Endothelial cell of umbilical vein (primary cell): ENCODE results near the gene SLC9A2. TPM values are rescaled to one million over a fixed set of nuclear protein-coding genes. Genes with fewer than 3 reads are reported as not detected.

Experiments used
- Bru-seq: library from RNA; stranded (reverse); fragments of 400-500 nt; gene quantifications from one replicate; lab custom pipeline; 2021; lab: Mats Ljungman, UMichigan
- BruChase-seq, 2 experiments: library from RNA; stranded (reverse); fragments of 400-500 nt; gene quantifications; one replicate each; lab custom pipeline; 2021; lab: Mats Ljungman, UMichigan
- BruUV-seq: library from RNA; stranded (reverse); fragments of 400-500 nt; replicated peaks from 2 replicates; lab custom pipeline; 2021; lab: Mats Ljungman, UMichigan
- CTCF ChIA-PET: fragments of 300-600, 350-600 bp; sonication (Branson Sonifier 250); formaldehyde crosslinking; loops from one replicate; lab custom pipeline; 2021; ENCODE audit warnings: antibody characterized with exemption, inconsistent platforms; lab: Charles Lee
- POLR2A ChIA-PET: fragments of 300-600, 350-600 bp; sonication (Branson Sonifier 250); formaldehyde crosslinking; loops from one replicate; lab custom pipeline; 2021; ENCODE audit warnings: antibody characterized with exemption, inconsistent platforms; lab: Charles Lee
- DNase-seq: peaks from one replicate; pipeline ENCODE4 v3.0.0-alpha.2; 2011; ENCODE audit warnings: low read depth, low spot score
- FAIRE-seq: peaks from 2 replicates; lab custom pipeline; 2011; peaks lifted over from hg19 to GRCh38; lab: Jason Lieb, UNC
- H2AFZ ChIP-seq: 2 replicates; pipeline ENCODE4 v1.6.0; 2012; ENCODE audit warnings: low read depth, low read length, control low read depth, inconsistent platforms
- H3K27ac ChIP-seq: 2 replicates; pipeline ENCODE4 v1.5.1; 2011; ENCODE audit warnings: low read depth, mild to moderate bottlenecking, control low read depth, low read length, moderate library complexity; ENCODE audit not compliant: insufficient read depth
- H3K27me3 ChIP-seq, 2 experiments: 2 replicates each; pipeline versions ENCODE4 v1.6.0 to v1.6.1; 2011; ENCODE audit warnings: low read length in 2 of 2, mixed read lengths in 1 of 2; ENCODE audit not compliant: control insufficient read depth in 2 of 2, insufficient read depth in 2 of 2
- H3K36me3 ChIP-seq, 2 experiments: 2 replicates in 1 of 2; 3 replicates in 1 of 2; pipeline ENCODE4 v1.5.1; 2011; ENCODE audit warnings: low read length in 2 of 2, mild to moderate bottlenecking in 1 of 2, moderate library complexity in 1 of 2; ENCODE audit not compliant: control insufficient read depth in 2 of 2, insufficient read depth in 2 of 2; ENCODE audit errors: extremely low read depth in 1 of 2
- H3K4me1 ChIP-seq: 3 replicates; pipeline ENCODE4 v1.5.1; 2011; ENCODE audit warnings: mild to moderate bottlenecking, low read length; ENCODE audit not compliant: control insufficient read depth, insufficient read depth; ENCODE audit errors: extremely low read depth
- H3K4me2 ChIP-seq: 2 replicates; pipeline ENCODE4 v1.6.1; 2011; ENCODE audit warnings: low read length, control low read depth, mixed read lengths; ENCODE audit not compliant: insufficient read depth
- H3K4me3 ChIP-seq, 3 experiments: fragments of 200-600 bp in 1 of 3; sonication (generic), shearing (Covaris generic) in 1 of 3; replicated peaks in 1 of 3; 2 replicates each; pipeline ENCODE4 v1.5.1; 2011 to 2016; ENCODE audit warnings: control low read depth in 3 of 3, low read length in 3 of 3, mild to moderate bottlenecking in 2 of 3, inconsistent platforms in 1 of 3, low read depth in 1 of 3, moderate library complexity in 1 of 3; ENCODE audit not compliant: insufficient read depth in 1 of 3
- H3K79me2 ChIP-seq: 2 replicates; pipeline ENCODE4 v1.6.0; 2012; ENCODE audit warnings: low read length, inconsistent platforms; ENCODE audit not compliant: control insufficient read depth, insufficient read depth
- H3K9ac ChIP-seq: replicated peaks from 2 replicates; pipeline ENCODE3; 2011; ENCODE audit warnings: low read length, control low read depth; ENCODE audit not compliant: insufficient read depth; ENCODE audit errors: extremely low read depth
- H3K9me1 ChIP-seq: replicated peaks from 3 replicates; pipeline ENCODE4 v1.6.0; 2011; ENCODE audit warnings: mild to moderate bottlenecking, low read length; ENCODE audit not compliant: control insufficient read depth, insufficient read depth; ENCODE audit errors: extremely low read depth
- H3K9me3 ChIP-seq: replicated peaks from 2 replicates; pipeline ENCODE4 v1.5.1; 2012; ENCODE audit warnings: low read length, inconsistent platforms; ENCODE audit not compliant: control insufficient read depth, insufficient read depth
- H4K20me1 ChIP-seq: replicated peaks from 2 replicates; pipeline ENCODE3; 2011; ENCODE audit warnings: mild to moderate bottlenecking, low read length; ENCODE audit not compliant: control insufficient read depth, insufficient read depth; ENCODE audit errors: extremely low read depth
- EZH2 ChIP-seq: IDR thresholded peaks from 2 replicates; pipeline ENCODE4 v1.6.1; 2012; ENCODE audit warnings: borderline replicate concordance, low read depth, mild to moderate bottlenecking, moderate library complexity, low read length, inconsistent platforms; ENCODE audit not compliant: severe bottlenecking
- FOS ChIP-seq: IDR thresholded peaks from 2 replicates; pipeline ENCODE4 v1.6.1; 2011; ENCODE audit warnings: mild to moderate bottlenecking, low read length, moderate library complexity, borderline replicate concordance; ENCODE audit not compliant: insufficient read depth
- GATA2 ChIP-seq: IDR thresholded peaks from 2 replicates; pipeline ENCODE4 v1.7.0; 2011; ENCODE audit warnings: low read depth, mild to moderate bottlenecking, moderate library complexity, mixed read lengths, low read length; ENCODE audit not compliant: insufficient read length, insufficient read depth
- JUN ChIP-seq: IDR thresholded peaks from 2 replicates; pipeline ENCODE4 v1.6.1; 2011; ENCODE audit warnings: borderline replicate concordance, low read depth; ENCODE audit not compliant: insufficient read length, insufficient read depth
- MYC ChIP-seq: IDR thresholded peaks from one replicate; pipeline ENCODE4 v1.6.1; 2011; ENCODE audit warnings: mild to moderate bottlenecking, low read depth, low read length
- POLR2A ChIP-seq: IDR thresholded peaks from 2 replicates; pipeline ENCODE4 v1.6.1; 2012; ENCODE audit warnings: low read depth, mild to moderate bottlenecking, control low read depth, low read length
- dilution Hi-C: fragments of 300-500 bp; cut with MboI; formaldehyde crosslinking; loops from one replicate; pipeline ENCODE4 v1.15.0; 2019; ENCODE audit warnings: low sequenced_read_pairs; ENCODE audit not compliant: extremely low pct_ligation_motif_present
- intact Hi-C: fragments of 100-400 bp; cut with micrococcal nuclease; formaldehyde crosslinking; loops from one replicate; pipeline ENCODE4 v1.10.0; 2022
- long read RNA-seq: library from polyadenylated mRNA; stranded (forward); transcript quantifications from one replicate; pipeline ENCODE4 v2.0.0, GENCODE V29; 2021
- polyA minus RNA-seq, 3 experiments: library from RNA; depleted of rRNA, polyadenylated mRNA; stranded (reverse); fragments of >200 nt; gene quantifications; 1 replicate in 1 of 3; 2 replicates in 2 of 3; pipeline ENCODE4 v1.2.3, GENCODE V29; 2011
- polyA plus RNA-seq, 4 experiments: library from polyadenylated mRNA; depleted of rRNA in 3 of 4; stranded (reverse) in 3 of 4; unstranded in 1 of 4; fragments of >200 nt; gene quantifications; 2 replicates each; pipeline versions ENCODE4 v1.2.1 to v1.2.3, GENCODE V29; 2011 to 2012; ENCODE audit warnings: missing spikeins in 1 of 4
- total RNA-seq: library from RNA; stranded (reverse); gene quantifications from 2 replicates; pipeline ENCODE4 v1.2.3, GENCODE V29; 2021
- TF ChIP-seq, protein P1 (sequence below), 2 donors: IDR thresholded peaks; 1 replicate in 1 of 2; 2 replicates in 1 of 2; pipeline ENCODE4 v1.5.1; 2011; ENCODE audit warnings: low read length in 2 of 2, mild to moderate bottlenecking in 2 of 2, moderate library complexity in 2 of 2, control low read depth in 1 of 2, inconsistent platforms in 1 of 2, low read depth in 1 of 2; ENCODE audit not compliant: insufficient read depth in 1 of 2; ENCODE audit errors: extremely low read depth in 1 of 2
- TF ChIP-seq, protein P2 (sequence below): IDR thresholded peaks from 2 replicates; pipeline ENCODE4 v1.6.1; 2011; ENCODE audit not compliant: insufficient read depth, insufficient read length

The SLC9A2 gene, protein sequence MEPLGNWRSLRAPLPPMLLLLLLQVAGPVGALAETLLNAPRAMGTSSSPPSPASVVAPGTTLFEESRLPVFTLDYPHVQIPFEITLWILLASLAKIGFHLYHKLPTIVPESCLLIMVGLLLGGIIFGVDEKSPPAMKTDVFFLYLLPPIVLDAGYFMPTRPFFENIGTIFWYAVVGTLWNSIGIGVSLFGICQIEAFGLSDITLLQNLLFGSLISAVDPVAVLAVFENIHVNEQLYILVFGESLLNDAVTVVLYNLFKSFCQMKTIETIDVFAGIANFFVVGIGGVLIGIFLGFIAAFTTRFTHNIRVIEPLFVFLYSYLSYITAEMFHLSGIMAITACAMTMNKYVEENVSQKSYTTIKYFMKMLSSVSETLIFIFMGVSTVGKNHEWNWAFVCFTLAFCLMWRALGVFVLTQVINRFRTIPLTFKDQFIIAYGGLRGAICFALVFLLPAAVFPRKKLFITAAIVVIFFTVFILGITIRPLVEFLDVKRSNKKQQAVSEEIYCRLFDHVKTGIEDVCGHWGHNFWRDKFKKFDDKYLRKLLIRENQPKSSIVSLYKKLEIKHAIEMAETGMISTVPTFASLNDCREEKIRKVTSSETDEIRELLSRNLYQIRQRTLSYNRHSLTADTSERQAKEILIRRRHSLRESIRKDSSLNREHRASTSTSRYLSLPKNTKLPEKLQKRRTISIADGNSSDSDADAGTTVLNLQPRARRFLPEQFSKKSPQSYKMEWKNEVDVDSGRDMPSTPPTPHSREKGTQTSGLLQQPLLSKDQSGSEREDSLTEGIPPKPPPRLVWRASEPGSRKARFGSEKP
- not detected in 2 replicates for total RNA-seq
- polyA plus RNA-seq: 0.03 TPM in 2 replicates
- polyA plus RNA-seq (2011; cell fraction: cytosol; rRNA removed): 0.01 TPM in 1 of 2 replicates, not detected in the other
- polyA plus RNA-seq (2011; cell fraction: nucleus; rRNA removed): 0.03 and 0.07 TPM in 2 replicates
- not detected in 2 replicates for polyA plus RNA-seq (2012)
- polyA minus RNA-seq: 0.17 and 0.19 TPM in 2 replicates
- polyA minus RNA-seq (2011; cell fraction: cytosol; rRNA and poly(A)+ RNA removed): 0.72 TPM
- not detected in 2 replicates for polyA minus RNA-seq (2011; cell fraction: nucleus; rRNA and poly(A)+ RNA removed)
- Bru-seq, nascent RNA: percentile 9 among the genes with signal in this experiment
- percentile 4 among the genes with signal in this experiment for BruChase-seq, experiment 1, labeled RNA remaining after a 6-hour chase
- percentile 7 among the genes with signal in this experiment for BruChase-seq, experiment 2, labeled RNA remaining after a 2-hour chase
- long read RNA-seq: 0 reads

DNA sequence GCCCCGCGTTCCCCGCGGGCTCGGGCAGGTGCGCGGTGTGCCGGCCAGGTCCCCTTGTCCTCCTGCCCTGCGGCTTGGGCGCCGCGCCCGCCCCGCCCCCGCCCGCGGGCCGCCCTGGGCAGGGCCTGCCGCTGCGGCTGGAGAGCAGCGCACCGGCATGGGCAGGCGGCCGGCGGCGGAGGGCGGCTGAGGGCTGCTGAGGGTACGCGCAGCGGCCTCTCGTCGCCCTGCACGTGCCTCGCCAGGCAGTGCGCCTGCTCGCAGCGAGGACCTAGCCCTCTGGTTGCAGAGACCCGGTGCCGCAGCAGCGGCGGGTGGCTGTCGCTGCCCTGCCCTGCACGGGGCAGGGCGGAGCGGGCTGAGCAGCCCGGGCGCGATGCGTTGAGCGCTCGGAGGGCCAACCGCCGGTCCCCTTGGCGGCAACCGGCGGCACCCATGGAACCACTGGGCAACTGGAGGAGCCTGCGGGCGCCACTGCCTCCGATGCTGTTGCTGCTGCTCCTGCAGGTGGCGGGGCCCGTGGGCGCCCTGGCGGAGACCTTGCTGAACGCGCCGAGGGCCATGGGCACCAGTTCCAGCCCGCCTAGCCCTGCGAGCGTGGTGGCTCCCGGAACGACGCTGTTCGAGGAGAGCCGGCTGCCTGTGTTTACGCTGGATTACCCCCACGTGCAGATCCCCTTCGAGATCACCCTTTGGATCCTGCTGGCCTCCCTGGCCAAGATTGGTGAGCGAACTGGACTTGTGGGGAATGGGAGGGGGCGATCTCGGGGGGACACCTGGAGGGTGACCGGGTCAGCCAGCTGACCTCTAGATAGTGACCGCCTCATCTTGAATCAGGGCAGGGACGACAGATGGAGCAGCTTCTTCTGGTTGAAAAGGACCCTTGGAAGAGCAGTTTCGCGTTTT lies at the start of gene SLC9A2:
Gene SLC9A2, plus strand, starts transcription at position 140 of the 906 bp plus-strand sequence. Its CDS starts 296 bp downstream, at position 436.
- peak; percentile 73 for TF ChIP-seq EZH2
- TF ChIP-seq JUN: no peak
- TF ChIP-seq GATA2: no peak
- TF ChIP-seq, protein P1, sequence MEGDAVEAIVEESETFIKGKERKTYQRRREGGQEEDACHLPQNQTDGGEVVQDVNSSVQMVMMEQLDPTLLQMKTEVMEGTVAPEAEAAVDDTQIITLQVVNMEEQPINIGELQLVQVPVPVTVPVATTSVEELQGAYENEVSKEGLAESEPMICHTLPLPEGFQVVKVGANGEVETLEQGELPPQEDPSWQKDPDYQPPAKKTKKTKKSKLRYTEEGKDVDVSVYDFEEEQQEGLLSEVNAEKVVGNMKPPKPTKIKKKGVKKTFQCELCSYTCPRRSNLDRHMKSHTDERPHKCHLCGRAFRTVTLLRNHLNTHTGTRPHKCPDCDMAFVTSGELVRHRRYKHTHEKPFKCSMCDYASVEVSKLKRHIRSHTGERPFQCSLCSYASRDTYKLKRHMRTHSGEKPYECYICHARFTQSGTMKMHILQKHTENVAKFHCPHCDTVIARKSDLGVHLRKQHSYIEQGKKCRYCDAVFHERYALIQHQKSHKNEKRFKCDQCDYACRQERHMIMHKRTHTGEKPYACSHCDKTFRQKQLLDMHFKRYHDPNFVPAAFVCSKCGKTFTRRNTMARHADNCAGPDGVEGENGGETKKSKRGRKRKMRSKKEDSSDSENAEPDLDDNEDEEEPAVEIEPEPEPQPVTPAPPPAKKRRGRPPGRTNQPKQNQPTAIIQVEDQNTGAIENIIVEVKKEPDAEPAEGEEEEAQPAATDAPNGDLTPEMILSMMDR (IDR thresholded peaks at IDR 0.05; ENCODE audit: extremely low read depth in 1 of 2, insufficient read depth in 1 of 2, low read depth in 1 of 2, low read length in 2 of 2): no peak
- TF ChIP-seq POLR2A: no peak
- no peak for TF ChIP-seq FOS
- TF ChIP-seq MYC: no peak
- TF ChIP-seq, protein P2, sequence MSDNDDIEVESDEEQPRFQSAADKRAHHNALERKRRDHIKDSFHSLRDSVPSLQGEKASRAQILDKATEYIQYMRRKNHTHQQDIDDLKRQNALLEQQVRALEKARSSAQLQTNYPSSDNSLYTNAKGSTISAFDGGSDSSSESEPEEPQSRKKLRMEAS: no peak
- peaks cover 2% of the 10 kb centered on the region for H3K4me1 ChIP-seq
- no peak within 1 kb of the TSS for H3K27ac ChIP-seq
- H3K9me1 ChIP-seq: no peaks in the 10 kb centered on the region
- peak within 1 kb of the TSS; percentile 12 for H3K4me2 ChIP-seq
- intact Hi-C loops: loop anchor here (10.0 kb wide), 1 partner anchor 185 kb away; no protein-coding TSS in a partner anchor
- peaks cover 47 to 65% of the 10 kb centered on the region in 2 experiments for H3K27me3 ChIP-seq
- ChIA-PET CTCF (interaction anchor here (1.6 kb wide), 1 partner anchor 147 kb away, joined by 4 read pairs; the partner anchor contains the start of gene SLC9A4), POLR2A (no interaction called here)
- no peaks in the 10 kb centered on the region for H3K36me3 ChIP-seq
- dilution Hi-C loops: no loop called here
- peak; percentile 6 for DNase-seq
- H3K79me2 ChIP-seq: no peaks in the 10 kb centered on the region
- H2AFZ ChIP-seq: peak within 1 kb of the TSS; percentile 73
- H3K9ac ChIP-seq: no peak within 1 kb of the TSS
- H3K9me3 ChIP-seq: no peaks in the 10 kb centered on the region
- H4K20me1 ChIP-seq: no peaks in the 10 kb centered on the region
- H3K4me3 ChIP-seq: peak within 1 kb of the TSS in 2 of 3 experiments; percentile 30 to 46
- no TSS peak for BruUV-seq
- no peak for FAIRE-seq
